D721Med (cell line): Measurements from ENCODE around the gene PDE1C.

ENCODE experiments used
- DNase-seq: peaks from one replicate; pipeline ENCODE4 v3.0.0; 2011; ENCODE audit warnings: low spot score; ENCODE audit not compliant: insufficient read length
- FAIRE-seq: peaks from 2 replicates; lab custom pipeline; 2011; peaks lifted over from hg19 to GRCh38; lab: Jason Lieb, UNC
- CTCF ChIP-seq: IDR thresholded peaks from 2 replicates; pipeline ENCODE4 v1.5.1; 2012; ENCODE audit warnings: mild to moderate bottlenecking, control low read depth; ENCODE audit not compliant: insufficient read depth; ENCODE audit errors: missing control alignments

Gene PDE1C

GRCh38 chr7:31979690-31980330, 90.4 kb downstream of the PDE1C start:
- no peak for TF ChIP-seq CTCF
- no peak for FAIRE-seq
- DNase-seq = no peak

- DNase-seq (no peak), FAIRE-seq (no peak)
- no peak for TF ChIP-seq CTCF
Observed at GRCh38 chr7:31975546-31975945, 94.7 kb downstream of the PDE1C start.

GRCh38 chr7:31974351-31974750, 95.9 kb downstream of the PDE1C start:
- no peak for FAIRE-seq
- TF ChIP-seq CTCF = no peak
- no peak for DNase-seq

GRCh38 chr7:31971049-31971667, 99.0 kb downstream of the PDE1C start:
- no peak for TF ChIP-seq CTCF
- no peak for DNase-seq
- FAIRE-seq = no peak

GRCh38 chr7:31970501-31970900, 99.7 kb downstream of the PDE1C start:
- no peak for TF ChIP-seq CTCF
- FAIRE-seq = no peak
- DNase-seq = no peak

- TF ChIP-seq CTCF = no peak
- DNase-seq (no peak), FAIRE-seq (no peak)
Observed at GRCh38 chr7:31963569-31964175, 106.5 kb downstream of the PDE1C start.

- FAIRE-seq (no peak), DNase-seq (no peak)
- TF ChIP-seq CTCF = no peak
Observed at GRCh38 chr7:31962246-31962645, 108.0 kb downstream of the PDE1C start.
